UCSD-AML1 (cell line): ENCODE results near the gene RRP1B.

Experiments used
- DNase-seq: peaks from one replicate; lab custom pipeline; 2025; ENCODE audit not compliant: unreplicated experiment; lab: John Stamatoyannopoulos, UW

The RRP1B gene

DNA sequence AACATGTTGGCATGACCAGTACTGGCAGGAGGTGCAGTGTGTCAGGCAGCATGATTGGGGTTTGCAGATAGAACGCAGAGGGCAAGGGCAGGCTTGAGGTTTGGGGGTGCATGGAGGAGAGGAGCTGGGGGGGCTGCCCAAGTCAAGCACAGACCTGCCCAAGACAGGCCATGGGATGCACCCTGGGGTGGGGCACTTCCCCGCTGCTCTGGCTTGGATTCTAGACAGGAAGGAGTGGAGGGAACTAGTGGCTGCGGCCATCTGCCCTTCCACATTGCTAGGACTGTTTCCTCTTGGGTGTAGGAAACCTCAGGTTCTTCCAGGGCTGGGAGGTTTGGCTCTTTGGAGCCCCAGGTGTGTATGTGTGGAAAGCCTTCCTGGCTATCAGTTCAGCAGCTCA lies 62.6 kb downstream of the RRP1B start:
- no peak for DNase-seq

DNA sequence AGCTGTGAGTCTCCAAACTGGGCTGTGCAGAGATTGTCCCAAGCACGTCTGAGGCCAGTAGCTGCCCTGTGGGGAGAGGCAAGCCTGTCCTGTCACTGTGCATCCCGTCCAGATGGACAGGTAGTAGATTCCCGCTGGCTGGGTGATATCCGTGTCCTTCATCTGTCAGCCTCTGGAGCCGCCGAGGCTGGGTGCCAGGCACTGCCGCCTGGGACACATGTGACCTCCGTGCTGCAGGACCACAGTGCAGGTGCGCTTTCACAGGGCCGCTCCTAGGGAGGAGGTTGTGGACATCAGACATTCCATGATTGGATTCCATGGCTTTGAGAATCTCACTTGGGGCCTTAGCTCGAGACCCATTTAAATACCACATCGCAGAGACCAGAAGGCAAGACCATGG lies 64.3 kb downstream of the RRP1B start:
- DNase-seq, result no peak

DNA sequence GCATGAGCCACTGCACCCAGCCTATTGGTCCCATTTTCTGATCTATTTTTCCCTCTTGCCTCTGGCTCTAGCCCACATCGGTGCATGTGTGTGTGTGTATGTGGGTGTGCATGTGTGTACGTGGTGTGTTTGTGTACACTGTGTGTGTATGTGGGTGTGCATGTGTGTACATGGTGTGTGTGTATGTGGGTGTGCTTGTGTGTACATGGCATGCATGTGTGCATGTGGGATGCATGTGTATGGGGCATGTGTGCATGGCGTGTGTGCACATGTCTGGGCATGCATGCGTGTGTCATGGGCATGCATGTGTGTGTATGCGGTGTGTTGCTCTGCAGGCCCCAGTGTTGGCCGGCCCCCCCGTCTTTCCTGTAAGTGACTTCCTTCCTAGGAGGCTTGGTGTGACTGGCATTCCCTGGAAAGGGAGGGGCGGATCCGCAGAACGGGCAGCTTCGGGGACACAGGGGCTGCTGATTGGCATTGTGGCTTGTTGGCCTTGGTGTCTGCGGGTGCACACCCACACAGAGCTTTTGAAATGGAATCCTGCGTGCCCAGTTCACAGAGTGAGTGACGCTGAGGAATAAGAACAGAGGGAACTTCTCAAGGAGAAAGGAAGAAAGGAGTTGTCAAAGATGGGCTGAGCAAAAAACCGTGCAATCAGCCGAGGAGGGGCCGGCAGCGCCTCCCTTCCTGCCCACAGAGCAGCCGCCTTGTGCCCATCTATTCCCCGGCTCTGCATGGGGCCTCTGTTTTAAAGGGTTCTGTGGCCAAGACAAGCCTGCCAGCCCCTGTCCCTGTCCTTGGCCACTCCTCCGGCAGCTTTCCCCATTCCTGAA lies 67.5 kb downstream of the RRP1B start:
- peak; percentile 89 for DNase-seq

DNA sequence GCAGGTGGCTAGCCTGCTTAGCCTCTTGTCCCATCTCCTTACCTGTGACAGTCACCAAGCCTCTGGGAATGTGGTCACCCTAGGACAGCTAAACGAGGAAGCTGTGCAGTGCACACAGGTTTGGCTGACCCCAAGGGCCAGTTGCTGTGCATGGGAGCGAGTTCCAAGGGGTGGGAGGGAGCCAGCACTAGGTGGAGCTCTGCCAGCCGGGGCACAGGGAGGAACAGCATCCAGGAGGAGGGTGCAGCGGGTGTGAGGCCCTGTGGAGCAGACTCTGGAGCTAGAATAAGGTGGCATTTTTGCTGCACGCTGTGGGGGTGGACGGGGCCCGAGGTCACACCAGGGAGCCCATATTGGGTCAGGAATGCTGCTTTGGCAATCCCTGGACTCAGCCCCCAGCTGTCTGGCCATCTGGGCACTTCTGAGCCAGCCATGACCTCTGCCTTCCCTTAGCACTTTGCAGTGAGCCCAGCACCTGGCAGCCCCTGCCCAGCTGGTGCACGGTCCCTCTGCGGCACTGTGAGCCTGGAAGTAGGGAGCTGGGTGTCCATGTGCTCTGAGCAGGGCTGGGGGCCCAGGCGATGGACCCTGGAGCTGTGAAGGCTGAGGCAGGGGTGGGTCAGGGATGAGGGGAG lies 68.3 kb downstream of the RRP1B start:
- DNase-seq, result peak; percentile 72

DNA sequence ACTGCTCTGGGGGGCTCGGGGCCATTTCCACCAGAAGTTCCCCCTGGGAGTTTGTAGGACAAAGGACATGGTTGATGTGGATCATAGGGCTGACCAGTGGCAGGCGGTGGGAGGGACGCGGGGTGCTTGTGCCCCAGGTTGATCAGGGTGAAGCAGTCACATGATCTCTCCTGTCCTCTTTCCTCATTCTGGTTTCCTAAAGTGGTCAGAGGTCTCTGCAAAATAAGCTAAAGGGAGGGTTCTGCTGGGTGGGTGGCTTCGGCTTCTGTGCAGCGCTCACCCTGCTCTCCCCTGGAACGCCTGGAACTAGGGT lies 68.8 kb downstream of the RRP1B start:
- DNase-seq, result no peak

DNA sequence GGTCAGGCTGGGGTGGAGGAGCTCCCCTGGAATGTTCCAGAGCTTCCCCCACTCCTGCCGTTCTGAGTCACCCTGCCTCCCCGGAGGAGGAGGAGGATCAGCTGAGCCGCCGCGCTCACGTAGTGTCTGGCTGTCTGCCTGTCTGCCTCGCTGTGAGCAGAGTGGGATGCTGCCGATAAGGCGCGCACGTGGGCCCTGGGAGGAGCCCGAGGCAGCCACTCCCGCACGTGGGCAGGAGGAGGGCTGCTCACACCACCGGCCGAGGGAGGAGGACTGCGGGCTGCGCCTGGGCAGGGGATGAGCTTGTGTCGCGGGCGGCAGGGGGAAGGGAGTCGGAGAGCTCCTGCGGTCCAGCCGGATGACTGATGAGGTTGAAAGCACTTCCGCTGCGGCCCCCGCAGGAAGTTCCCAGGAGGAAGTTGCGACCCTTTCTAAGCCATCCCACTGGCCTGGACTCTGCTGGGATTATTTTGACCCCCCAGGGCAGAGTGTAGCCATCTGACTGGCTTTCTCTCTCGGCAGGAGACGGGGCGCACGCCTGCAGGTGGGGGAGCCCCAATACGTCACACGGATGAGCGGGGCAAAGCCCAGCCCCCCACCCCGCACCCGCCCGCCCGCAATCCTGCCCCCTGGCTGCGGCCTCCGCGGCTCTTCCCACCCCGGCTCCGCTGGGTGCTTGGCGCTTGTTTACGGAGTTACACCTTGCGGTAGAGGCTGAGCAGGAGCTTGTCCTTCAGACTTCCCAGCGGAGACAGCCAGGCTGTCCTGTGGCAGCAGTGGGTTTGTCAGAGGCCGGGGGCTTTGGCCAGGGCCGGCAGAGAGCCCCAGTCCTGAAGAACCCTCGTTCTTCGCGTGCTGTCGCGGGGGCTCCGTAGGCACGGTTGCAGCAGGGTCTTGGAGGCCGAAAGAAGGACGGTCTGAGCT lies 69.4 kb downstream of the RRP1B start:
- DNase-seq, result peak; percentile 91

DNA sequence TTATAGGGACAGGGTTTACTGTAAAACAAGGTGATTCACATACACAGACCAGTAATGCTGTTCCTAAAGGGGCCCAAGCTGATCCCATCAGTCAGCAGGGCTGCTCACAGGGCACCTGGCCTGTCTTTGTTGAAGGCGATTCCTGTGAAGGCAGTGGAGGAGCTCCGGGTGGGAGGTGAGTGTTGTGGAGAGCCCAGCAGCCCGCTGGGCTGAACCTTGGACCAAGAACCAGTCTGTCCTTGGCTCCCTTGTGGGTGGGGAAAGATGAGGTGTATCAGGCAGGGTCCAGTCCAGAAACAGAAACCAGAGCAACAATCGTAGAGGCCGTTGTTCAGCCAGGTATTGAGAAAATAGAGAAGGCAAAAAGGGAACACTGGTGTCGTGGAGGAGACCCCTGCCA lies 72.1 kb downstream of the RRP1B start:
- DNase-seq, result no peak

DNA sequence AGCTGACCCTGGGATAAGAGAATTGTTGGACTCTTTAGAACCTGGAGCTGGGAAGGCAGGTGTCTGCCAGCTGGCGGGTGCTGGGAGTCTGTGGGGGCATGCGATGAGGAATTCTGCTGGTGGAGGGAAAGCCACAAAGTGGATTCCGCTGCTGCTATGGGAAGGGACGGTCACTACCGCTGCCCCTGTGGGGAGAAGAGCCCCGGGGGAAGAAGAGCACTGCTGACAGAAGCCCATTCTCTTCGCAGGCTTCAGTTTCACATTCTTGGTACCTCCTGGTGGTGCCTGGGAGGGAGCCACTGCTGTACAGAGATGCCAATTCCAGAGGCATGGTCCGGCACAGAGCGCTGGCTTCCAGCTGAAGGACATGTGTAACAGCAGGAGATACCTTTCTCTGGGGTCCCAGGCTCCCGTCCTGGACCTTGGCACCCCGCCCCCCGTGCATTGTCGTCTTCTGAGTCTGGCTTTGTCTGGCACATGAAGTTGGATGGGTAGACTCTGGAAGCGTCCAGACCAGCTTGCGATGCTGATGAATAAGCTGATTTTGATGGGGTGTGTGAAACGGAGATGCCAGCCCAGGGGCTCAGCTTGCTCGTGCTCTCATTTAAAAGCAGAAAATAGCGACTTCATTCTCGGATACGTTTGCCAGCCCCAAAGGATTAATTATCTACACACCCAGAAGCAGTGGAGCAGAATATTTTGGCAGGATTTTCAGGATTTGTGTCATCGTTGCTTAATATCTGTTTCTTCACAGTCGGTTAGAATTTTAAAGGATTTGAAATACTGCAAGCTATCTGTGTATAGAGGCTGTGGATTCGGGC lies 72.7 kb downstream of the RRP1B start:
- DNase-seq, result no peak

DNA sequence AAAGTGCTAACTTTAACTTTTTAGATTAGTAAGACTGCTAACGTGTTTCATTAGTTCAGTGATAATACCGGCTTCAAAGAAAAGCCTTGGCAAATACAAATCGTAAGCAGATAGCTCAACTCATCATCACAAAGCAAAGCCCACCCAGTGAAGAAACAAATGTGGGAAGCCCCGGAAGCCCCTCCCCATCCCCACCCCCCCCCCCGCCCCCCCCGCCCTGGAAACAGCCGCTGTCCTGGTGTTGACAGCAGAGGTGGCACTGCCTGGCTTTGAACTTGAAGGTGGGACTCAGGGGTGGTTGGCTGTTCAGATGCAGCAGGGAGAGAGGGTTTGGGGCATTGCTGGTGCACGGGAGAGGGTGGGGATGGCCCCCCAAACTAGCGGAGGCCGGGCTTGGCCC lies 73.7 kb downstream of the RRP1B start:
- DNase-seq, result no peak

DNA sequence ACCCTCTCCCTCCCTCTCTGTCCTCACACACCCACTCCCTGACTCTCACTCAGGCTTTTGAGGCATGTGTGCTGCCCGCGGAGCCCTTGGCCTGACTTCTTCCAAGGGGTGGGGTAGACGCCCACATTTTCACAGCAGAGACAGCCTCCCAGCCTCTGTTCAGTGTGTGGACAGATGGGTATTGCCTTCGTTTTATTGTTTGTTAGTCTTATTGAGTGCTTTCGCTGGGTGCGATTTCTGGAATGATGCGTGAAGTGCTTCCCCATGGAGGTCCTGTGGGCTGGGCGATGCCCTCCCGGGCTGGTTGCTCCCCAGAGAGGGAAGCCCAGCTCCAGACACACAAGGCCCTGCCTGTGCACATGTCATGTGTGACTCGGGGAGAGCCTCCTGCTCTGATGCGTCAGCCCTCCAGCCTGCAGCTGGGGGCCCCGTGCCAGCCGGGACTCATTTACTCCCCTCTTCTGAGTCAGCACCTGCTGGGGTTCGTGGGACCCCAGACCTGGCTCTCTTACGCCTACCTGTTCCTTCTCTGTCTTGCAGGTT lies 74.2 kb downstream of the RRP1B start:
- DNase-seq, result no peak

DNA sequence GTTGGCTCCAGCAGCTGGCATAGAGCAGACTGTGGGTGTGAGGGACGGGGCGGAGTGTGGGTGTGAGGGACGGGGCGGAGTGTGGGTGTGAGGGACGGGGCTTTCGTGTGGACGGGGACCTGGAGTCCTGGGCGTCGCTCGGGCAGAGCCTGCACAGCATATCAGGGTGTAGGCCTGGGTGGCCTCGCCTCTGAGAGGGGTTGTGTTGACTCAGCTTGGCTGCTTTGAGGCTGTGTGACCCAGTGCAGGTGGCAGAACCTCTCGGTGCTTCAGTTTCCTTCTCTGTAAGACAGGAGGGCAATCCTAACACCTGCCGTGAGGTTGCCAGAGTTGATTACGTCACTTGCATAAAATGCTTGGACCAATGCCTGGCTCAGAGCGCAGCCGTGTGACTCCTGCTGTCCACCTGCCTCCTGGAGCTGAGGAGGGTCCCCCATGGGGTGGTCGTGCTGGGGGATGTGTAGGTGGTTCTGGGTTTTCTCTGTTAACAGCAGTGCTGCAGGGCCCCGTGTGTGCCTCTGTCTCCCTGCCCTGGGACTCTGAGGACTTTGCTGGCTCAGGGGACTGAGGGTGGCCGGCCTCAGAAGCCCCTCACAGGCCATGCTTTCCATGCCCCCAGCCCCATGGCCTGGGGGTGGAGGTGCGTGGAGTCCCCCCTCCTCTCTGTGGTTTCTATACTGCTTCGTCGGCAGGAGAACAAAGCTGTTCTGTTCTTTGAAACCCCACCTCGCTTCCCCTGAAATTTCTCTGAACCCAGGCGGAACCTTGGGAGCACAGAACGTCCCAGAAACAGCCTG lies 75.0 kb downstream of the RRP1B start:
- no peak for DNase-seq

DNA sequence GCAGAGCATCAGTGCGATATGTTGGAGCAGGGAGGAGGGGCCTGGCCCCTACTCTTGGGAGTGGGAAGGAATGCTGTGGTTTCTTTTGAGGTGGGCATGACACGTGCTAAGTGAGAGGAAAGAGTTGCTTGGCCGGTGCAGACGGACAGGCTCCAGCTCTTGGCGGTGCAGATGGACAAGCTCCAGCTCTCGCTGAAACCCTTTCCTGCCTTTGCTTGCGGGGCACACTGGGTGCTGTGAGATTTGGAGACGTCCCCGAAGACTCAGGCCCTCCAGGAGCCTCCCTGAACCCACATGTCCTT lies 75.5 kb downstream of the RRP1B start:
- no peak for DNase-seq

DNA sequence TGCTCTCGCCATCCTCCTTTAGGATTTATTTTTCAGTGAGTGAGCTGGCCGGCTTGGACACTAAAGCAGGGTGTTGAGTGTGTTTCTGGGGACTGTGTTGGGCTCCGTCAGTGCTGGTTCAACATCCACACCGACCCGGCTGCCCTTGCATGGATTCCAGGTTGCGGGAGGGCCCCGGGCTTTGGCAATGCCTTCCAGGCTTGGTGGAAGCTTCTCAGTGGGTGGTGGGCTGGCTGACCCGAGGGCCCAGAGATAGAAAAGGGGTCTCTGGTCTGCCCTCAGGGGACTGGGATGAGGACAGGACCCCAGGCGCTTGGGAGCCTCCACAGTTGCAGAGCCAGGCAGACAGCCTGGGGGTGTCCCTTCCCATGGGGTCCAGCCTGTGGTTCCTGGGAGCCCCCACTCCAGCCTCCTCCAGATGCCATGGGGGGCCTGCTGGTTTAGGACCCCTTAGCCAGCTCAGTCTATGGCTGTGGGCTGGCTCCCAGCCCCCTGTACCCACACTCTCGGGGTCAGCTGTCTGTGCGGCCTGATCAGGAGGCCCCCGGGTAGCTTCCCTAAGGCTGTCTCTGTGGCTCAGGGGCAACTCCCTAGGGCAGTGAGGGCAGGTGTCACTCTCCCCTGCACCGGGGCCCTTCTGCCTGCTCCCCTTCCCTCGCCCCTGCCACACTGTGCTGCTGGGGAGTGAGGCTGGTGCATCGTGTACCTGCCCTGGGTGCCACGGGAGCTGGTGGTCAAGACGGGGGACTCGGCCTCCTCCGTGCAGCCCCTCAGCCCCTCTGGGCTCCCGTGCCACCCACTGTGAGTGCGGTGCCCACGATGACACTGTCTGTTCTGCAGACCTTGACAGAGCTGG lies 76.1 kb downstream of the RRP1B start:
- no peak for DNase-seq

DNA sequence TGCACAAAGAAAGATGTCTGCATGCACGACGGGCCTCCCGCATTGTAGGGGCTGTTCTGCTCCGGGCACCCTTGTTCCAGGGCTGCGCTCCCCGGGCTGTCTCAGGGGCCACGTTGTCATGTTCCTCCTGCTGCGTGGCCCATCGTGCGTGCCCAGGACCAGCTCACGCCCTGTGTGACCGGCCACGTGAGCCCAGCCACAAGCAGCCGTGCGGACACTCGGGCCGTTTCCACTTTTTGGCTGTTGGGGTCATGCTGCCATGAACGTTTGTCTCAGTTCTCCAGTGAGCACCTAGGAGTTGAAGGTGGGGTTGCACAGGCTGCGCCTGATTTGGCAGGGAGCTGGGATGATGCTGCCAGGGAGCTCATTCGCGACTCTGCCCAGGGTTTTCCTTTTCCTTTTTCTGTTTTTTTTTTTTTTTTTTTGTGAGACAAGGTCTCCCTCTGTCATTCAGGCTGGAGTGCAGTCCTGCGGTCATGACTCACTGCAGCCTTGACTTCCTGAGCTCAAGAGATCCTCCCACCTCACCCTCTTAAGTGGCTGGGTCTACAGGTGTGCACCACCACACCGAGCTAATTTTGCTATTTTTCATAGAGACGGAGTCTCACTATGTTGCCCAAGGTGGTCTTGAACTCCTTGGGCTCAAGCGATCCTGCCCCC lies 77.0 kb downstream of the RRP1B start:
- DNase-seq, result no peak

DNA sequence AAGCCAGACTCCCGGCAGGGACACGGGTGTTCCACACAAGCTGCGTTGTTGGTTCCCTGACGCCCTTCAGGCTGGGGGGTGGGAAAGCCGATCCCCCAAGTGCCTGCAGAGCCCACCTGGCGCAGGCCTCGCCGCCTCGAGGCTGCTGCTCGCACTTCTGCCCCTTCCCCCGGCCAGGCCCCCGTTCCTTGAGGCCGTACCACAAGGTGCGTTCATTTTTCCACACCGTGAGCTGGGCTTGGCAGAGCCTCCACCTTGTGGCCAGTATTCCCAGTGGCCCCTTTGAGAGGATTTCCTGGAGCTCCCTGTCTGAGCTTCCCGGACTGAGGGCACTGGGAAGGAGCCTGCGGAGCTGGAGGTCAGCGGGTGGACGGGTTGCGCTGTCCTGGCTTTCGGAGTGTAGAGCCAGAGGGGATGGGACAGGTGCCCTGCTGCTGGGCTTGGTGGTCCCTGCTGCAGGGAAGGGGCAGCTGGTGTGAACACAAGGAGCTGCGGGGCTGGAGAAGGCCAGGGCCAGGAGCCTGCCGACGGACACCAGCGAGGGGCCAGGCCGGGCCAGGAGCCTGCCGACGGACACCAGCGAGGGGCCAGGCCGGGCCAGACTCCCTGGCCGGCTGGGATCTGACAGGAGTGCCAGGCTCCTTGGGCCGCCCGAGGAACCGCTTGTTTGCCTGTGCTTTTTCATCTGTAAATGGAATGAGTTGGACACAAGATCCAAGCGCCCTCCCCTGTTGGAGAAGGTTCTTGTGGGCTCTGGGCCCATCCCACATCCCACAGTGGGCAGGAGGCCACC lies 78.0 kb downstream of the RRP1B start:
- DNase-seq, result no peak

DNA sequence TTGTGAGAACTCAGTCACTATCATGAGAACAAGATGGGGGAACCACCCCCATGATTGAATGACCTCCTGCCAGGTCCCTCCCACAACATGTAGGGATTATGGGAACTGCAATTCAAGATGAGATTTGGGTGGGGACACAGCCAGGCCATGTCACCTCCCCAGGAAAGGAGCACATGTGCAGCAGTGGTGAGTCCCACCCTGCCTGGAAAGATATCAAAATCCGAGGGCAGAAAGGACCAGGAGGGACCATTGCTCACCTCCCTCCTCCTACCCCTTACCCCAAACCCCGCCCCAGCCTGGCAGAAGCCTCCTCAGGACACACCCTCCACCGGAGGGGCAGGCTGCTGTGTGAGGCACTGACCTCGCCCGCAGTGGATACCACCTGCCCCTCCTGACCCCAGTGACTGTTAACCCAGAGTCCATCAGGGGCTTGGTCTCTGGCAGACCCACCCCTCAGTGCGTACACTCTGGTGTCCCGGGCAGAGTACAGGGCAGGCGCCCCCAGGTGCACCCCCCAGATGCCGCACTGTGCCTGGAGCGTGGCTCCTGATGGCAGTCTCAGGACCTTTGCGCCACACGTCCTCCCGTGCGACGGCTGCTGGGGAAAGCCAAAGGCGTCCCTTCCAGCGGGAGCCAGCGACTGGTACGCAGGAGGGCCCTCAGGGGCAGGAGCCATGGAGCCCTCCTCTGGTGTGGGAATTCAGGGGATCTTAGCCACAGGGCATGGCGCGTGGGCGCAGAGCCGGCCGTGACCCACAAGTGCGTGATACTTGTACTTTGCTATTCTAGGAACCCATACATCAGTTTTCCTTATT lies 80.5 kb downstream of the RRP1B start:
- DNase-seq, result no peak
